ENCODE measurements around the gene SNCA.

DNA sequence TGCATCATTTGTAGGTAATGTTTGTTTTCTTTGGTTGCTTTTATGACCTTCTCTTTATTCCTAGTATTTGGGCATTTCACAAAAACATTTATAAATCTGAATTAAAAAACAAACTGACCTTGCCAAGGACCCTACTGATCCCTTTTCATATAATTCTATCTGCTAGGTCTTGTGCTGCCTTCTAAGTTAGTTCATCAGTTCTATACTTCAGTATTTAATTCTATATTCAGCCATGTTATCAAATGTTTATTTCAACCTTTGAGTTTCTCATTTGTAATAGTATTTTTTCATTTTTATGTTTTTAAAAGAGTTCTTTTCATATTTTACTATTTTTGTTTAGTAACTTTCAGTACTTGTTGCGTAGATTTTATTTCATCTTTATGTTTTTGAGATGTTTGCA lies 155.3 kb downstream of the SNCA start:
- no peak for TF ChIP-seq CTCF (IDR thresholded peaks at IDR 0.05)
- no peak for TF ChIP-seq ZFX (IDR thresholded peaks at IDR 0.05; ENCODE audit: borderline replicate concordance)

Measured in 22Rv1 (cell line).